OCI-LY7 (cell line): Measurements from ENCODE around the gene KCTD18.

Experiments
- CTCF ChIP-seq: fragments of 200-600 bp; sonication (generic); conservative IDR thresholded peaks from 2 replicates; pipeline ENCODE4 v1.5.1; 2014; ENCODE audit warnings: mild to moderate bottlenecking, antibody characterized with exemption, low read length, moderate library complexity, mixed read lengths
- EZH2phosphoT487 ChIP-seq: fragments of 200-600 bp; sonication (generic); IDR thresholded peaks from 2 replicates; pipeline ENCODE4 v1.6.1; 2018; ENCODE audit warnings: low read depth, borderline replicate concordance, mild to moderate bottlenecking, mixed run types, antibody characterized with exemption, low read length, moderate library complexity, mixed read lengths

GRCh38 chr2:200454927-200455801 is 54.7 kb downstream of the KCTD18 start:
- TF ChIP-seq CTCF (no peak), EZH2phosphoT487 (no peak)
